Right forelimb (tissue), 1 donor: ENCODE data around the gene EPHA6.

Experiments used
- DNase-seq: peaks from one replicate; pipeline ENCODE4 v3.0.0-alpha.2; 2018

EPHA6 gene

GRCh38 chr3:97037294-97037943, 223.0 kb downstream of the EPHA6 start:
- no peak for DNase-seq

- no peak for DNase-seq
Observed at GRCh38 chr3:97043411-97043810, 229.0 kb downstream of the EPHA6 start.

- DNase-seq, result no peak
Observed at GRCh38 chr3:97057365-97057764, 243.0 kb downstream of the EPHA6 start.

DNA sequence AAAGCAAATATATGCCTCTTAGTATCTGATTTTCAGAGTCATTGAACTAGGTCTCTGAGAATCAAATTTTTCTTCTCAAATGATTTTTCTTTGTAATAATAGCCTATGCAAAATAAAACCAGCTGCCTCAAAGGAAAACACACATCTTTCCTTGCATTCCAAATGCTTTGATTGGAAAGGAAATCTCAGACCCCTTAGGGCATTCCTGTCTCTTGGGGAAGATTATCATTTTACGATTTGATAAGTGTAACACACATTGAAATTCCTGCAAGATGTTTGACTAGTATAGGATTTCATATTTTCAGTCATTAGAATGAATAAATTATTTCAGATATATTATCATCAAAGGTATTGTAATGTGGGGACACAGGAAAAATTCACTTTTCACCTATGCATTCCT, 244.8 kb downstream of the EPHA6 start:
- no peak for DNase-seq

DNA sequence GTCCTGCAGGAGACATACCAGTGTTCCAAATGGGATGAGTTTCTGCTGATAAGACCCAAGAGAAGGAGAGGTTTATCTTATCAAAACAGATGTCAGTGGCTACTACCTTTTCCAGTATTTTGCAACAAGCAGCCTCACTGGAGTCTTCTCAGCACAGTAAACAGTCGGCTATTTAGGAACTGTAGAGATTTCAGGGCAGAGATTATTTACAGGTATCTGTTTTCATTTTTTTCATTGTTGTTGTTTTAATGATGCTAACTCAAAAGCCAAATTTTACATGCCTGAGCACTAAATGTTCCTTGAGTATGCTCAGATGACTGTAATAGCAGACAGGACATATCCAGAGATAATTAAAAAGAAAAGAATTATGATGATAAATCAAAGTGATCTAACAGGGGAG, 252.1 kb downstream of the EPHA6 start:
- no peak for DNase-seq

- no peak for DNase-seq
Observed at GRCh38 chr3:97070302-97070701, 255.9 kb downstream of the EPHA6 start.

GRCh38 chr3:97074546-97074945, 260.2 kb downstream of the EPHA6 start:
- no peak for DNase-seq

DNA sequence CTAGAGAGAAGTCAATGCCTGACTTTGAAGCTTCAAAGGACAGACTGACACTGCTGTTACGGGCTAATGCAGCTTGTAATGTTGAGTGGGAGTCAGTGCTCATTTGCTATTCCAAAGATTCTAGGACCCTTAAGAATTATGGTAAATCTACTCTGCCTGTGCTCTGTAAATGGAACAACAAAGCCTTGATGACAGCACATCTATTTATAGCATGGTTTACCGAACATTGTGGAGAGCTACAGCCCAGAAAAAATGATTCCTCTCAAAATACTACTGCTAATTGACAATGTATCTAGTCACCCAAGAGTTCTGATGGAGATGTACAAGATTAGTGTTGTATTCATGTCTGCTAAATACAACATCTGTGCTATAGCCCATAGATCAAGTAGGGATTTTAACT, 262.3 kb downstream of the EPHA6 start:
- DNase-seq, result no peak

- DNase-seq, result no peak
Observed at GRCh38 chr3:97089621-97090020, 275.2 kb downstream of the EPHA6 start.

DNA sequence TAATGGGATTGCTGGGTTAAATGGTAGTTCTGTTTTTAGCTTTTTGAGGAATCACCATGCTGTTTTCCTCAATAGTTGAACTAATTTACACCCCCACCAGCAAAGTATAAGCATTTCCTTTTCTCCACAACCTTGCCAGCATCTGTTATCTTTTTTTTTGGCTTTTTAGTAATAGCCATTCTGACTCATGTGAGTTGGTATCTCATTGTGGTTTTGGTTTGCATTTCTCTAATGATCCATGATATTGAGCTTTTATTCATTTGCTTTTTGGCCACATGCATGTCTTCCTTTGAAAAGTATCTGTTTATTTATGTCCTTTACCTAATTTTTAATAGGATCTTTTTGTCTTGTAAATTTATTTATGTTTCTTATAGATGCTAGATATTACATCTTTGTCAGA, 288.2 kb downstream of the EPHA6 start:
- no peak for DNase-seq

GRCh38 chr3:97105989-97106651, 291.7 kb downstream of the EPHA6 start:
- DNase-seq, result no peak

GRCh38 chr3:97106652-97106989, 292.2 kb downstream of the EPHA6 start:
- DNase-seq, result no peak

DNA sequence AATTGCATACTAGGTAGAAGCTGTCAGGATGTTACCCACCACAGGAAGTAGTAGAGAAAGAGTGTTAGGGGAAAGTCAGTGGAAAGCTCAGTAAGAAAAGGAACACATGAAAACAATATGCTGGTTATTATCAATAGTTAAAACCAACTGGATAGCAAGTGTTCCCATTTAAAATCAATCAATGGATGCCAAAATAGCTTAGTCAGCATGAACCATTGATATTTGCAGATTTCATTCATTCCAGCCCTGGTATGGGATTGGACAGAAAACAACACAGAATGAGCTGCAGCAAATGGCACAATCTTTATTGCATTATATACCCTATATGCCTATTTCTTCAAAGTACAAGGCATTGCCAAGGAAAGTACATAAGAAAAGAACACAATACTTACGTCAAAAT, 293.7 kb downstream of the EPHA6 start:
- DNase-seq, result no peak

DNA sequence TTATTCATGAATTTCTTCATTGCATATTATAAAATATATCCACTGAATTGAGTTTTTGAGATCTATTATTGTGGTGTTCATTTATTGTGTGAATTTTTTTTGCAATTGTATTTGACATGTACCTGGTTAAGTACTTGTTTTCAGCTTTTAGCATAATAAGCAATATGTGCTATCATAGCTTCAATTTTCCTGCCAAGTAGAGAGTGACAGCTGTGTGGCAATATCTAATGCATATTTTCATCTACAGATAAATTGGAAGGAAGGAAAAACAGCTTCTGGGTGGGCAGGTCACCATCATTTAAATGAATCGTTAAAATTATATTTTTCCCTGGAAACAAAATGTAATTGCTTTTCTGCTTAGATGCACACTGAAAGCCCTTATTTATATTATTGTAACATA, 296.9 kb downstream of the EPHA6 start:
- DNase-seq, result no peak

GRCh38 chr3:97121386-97121785, 307.0 kb downstream of the EPHA6 start:
- DNase-seq, result no peak

- DNase-seq, result no peak
Observed at GRCh38 chr3:97125902-97126499, 311.6 kb downstream of the EPHA6 start.

DNA sequence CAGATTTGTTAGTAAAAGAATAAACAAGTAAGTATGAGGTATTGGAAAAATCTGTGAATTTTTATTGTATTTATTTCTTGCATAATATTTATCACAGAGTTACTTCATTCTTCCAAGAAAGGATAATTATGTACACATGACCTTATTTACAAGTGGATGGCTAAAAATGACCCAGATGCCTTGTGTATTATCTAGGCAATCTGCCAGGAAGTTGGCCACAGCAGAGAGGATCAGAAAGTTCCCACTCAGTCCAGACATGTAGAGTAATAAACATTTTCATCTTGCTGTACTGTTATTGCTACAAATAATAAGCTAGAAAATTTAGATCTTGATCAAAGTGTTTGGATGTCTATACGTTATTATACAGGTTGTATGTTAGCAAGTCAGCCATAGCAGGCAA, 317.1 kb downstream of the EPHA6 start:
- no peak for DNase-seq

DNA sequence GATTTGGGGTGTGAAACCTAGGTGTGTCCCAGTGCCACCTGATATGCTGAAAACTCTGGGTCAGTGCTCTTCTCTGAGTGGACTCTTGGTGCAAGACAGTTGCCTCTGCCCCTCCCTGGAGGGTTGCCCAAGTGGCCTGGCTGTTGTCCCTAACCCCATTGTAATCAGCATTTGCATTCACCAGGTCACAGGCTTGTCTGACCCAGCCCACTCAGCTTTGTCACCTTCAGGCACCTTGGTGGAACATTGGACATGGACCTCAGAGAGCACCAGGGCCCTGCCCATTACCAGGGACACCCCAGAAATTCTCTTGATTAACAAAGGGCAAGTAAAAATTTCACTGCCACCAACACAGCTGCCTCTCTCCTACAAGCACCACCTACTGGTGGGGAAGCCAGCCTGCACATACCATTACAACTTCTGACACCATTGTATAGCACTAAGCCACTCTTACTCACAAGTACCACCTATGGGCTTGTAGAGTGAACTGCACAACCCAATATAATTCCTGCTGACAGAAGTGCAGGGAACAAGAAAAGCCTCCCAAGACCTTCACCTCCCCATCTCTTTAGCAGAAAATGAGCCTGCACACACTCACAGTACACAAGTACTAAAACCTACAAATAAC, 324.6 kb downstream of the EPHA6 start:
- DNase-seq, result no peak

- no peak for DNase-seq
Observed at GRCh38 chr3:97148931-97149330, 334.5 kb downstream of the EPHA6 start.

GRCh38 chr3:97161169-97161568, 346.8 kb downstream of the EPHA6 start:
- DNase-seq, result no peak

GRCh38 chr3:97177242-97177641, 362.8 kb downstream of the EPHA6 start:
- no peak for DNase-seq

GRCh38 chr3:97181704-97182103, 367.3 kb downstream of the EPHA6 start:
- no peak for DNase-seq

DNA sequence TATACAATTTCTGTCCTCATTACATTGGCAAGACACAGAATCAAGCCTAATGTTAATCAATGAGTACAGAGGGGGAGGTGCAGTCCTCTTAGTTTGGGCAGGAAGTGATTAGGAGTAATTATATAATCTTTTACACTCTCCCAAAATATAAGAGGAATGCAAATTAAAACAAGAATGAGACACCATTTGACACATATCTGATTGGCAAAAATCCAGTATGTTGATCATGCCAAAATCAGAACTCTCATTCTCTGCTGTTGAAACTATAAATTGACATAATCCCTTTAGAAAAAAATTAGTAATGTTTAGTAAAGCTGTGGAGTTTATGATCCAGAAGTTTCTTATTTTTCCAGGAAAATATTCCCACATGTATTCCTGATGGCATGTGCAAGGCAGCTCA, 373.4 kb downstream of the EPHA6 start:
- DNase-seq, result no peak

GRCh38 chr3:97189835-97190234, 375.4 kb downstream of the EPHA6 start:
- DNase-seq, result no peak
